ENCODE data around the gene SLC25A34.

DNA sequence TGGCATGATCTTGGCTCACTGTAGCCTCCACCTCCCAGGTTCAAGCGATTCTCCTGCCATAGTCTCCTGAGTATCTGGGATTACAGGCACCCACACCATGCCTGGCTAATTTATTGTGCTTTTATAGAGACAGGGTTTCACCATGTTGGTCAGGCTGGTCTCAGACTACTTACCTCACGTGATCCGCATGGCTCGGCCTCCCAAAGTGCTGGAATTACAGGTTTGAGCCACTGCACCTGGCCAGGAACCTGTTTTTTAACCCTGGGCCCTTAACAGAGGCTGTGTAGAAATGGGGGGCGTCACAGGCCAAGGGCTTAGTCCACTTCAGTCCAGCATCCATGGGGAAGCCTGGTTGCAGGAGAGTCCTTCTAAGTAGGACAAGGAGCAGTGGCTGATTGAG lies 31.9 kb downstream of the SLC25A34 start:
- TF ChIP-seq, protein P1, sequence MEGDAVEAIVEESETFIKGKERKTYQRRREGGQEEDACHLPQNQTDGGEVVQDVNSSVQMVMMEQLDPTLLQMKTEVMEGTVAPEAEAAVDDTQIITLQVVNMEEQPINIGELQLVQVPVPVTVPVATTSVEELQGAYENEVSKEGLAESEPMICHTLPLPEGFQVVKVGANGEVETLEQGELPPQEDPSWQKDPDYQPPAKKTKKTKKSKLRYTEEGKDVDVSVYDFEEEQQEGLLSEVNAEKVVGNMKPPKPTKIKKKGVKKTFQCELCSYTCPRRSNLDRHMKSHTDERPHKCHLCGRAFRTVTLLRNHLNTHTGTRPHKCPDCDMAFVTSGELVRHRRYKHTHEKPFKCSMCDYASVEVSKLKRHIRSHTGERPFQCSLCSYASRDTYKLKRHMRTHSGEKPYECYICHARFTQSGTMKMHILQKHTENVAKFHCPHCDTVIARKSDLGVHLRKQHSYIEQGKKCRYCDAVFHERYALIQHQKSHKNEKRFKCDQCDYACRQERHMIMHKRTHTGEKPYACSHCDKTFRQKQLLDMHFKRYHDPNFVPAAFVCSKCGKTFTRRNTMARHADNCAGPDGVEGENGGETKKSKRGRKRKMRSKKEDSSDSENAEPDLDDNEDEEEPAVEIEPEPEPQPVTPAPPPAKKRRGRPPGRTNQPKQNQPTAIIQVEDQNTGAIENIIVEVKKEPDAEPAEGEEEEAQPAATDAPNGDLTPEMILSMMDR (IDR thresholded peaks at IDR 0.05): no peak
- no peak for TF ChIP-seq POLR2A (IDR thresholded peaks at IDR 0.05)

All from heart left ventricle (tissue), 13 donors.